GM21390 (cell line): ENCODE data around the gene LCN6.
"Not testable (repeated sequence)": the region's sequence is repeated elsewhere in the genome, so short reads cannot be mapped to it uniquely, and the experiment has no call there.

Experiments
- ATAC-seq: cut with Tn5 transposase; IDR thresholded peaks from one replicate; pipeline ENCODE4 v1.9.1; 2021; ENCODE audit not compliant: unreplicated experiment

The LCN6 gene

DNA sequence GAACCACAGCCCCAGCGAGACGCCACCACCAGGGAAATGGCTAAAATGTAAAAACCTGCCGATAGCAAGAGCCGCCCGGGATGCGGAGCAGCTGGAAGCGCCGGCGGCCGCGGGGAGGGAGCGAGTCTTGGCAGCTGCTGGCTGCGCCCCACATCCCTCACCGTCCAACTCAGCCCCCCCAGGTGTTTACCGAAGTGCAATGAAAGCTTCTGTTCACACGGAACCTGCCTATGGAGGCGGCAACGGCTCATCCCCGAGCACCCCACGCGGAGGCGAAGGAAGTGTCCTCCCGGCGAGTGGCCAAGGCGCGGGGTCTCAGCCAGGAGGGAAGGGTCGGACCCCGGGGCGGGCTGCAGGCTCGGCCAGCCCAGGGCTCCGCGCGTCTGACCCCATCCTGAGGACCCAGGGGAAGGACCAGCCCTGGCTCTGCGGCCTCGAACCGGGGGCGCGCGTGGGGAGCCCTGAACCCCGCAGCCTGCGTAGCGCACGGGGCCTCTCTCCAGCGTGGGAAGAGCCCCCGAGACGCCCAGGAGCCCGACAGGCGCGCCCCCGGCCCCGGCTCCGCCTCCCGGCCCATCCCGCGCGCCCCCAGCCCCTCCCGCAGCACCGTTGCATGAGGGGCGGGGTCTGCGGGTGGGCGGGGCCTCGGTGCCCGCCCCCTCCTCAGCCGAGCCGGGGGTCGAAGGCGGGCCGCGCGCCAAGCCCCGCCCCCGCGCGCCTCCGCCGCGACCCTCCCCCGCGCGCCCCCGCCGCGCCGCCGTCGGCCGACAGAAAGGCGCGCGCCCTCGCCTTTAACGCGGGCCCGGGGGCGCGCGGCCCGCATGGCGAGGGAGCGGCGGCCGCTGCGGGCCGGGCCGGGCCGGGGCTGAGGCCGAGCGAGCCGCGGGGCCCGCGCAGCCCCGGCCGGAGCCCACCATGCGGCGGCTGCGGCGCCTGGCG, 36.3 kb downstream of the LCN6 start, which contains the start of gene DIPK1B:
DIPK1B (plus strand) TSS at position 822 of the 939 bp plus-strand sequence; CDS start at position 916, 94 bp downstream.
- ATAC-seq: no peak

DNA sequence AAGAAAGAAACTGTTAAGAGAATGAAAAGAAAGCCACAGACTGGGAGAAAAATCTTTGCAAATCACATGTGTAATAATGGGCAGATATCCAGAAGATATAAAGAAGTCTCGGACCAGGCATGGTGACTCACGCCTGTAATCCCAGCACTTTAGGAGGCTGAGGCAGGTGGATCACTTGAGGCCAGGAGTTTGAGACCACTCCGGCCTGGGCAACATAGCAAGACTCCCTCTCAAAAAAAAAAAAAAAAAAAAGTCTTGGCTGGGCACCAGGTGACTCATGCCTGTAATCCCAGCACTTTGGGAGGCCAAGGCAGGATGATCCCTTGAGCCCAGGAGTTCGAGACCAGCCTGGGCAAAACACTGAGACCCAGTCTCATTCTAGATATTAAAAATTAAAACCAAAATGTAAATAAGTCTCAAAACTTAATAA, 37.1 kb downstream of the LCN6 start:
- not testable (repeated sequence) for ATAC-seq

DNA sequence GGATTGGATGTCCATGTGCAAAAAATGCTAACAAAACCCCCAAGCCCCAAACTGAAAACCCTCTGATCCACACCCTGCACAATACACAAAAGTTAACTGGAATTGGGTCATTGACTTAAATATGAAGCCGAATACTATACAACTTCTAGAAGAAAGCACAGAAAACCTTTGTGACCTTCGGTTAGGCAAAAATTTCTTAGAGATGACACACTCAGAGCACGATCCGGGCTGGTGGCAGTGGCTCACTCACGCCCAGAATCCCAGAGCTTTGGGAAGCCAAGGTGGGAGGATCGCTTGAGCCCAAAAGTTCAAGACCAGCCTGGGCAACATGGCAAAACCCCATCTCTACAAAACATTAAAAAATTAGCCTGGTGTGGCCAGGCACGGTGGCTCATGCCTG, 37.8 kb downstream of the LCN6 start:
- no peak for ATAC-seq

DNA sequence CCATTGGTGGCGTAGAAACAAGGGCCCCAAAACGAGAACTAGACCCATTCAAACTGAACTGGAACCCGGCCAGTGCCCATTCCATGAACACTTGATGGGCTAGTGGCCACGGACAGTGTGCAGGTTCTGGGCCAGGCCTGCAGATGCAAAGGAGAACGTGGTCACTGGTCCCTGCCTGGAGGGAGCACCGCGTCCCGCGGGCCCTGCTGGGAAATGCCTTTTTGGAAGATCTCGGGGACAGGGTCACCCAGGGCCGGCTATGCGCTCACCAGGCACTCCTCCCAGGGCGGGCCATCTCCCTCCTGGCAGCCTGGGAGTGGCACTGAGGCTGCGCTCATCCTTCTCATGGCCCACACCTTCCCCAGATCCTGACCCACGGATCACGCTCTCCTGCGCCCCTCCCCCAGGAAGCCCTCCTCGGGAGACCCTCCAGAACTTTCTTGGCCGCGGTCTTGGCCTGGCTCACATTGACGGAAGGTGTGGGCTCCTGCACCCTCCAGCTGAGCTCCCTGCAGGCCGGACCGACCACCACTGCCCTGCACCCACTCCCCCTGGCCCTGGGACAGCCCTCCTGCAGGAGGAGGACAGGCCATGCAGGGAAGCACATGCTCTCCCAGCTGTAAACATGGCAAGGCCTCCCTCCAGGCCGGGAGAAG, 38.7 kb downstream of the LCN6 start:
- no peak for ATAC-seq

DNA sequence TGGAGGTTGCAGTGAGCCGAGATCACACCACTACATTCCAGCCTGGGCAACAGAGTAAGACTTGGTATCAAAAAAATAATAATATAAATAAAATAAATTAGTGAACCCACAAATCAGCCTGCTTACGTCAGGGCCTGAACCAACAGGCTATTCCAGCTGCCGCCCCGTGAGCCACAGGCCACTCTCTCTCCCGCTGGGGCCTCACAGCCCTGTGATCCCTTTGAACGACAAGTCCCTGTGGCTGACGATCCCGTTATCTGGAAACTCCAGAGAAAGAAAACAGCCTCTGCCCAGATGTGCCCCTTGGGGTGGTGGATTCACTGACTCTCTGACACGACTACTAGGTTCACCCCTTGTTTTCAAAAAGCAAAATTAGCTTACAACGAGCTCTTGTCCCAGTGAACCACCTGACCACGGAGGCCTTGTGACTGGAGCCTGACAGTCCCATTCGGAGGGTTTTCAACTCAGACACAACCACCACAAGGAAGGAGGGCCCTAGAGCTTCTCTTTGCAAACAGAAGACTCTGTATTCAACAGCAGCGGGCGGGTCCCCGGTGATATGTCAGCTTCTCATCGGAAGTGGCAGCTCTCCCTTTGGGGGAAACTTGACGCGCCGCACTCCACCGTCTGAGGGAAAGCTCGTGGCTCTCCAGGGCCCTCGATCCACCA, 40.3 kb downstream of the LCN6 start:
- ATAC-seq: no peak

DNA sequence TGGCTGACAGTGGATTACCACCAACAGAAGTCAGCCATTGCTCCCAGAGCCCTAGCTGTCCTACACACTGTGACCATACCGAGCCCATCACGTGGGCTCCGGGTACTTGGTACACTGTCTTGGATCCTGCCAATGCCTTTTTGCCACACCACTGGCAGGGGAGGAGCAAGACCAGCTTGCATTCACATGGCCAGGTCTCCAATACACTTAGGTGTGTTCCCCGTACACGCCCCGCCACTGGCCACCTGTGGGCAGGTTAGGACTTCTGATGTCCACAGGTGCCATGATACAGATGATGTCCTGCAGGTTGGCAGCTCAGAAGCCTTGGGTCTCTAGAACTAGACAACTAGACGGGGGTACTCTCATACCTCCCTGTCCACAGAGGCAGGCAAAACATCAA, 41.3 kb downstream of the LCN6 start:
- ATAC-seq: no peak

DNA sequence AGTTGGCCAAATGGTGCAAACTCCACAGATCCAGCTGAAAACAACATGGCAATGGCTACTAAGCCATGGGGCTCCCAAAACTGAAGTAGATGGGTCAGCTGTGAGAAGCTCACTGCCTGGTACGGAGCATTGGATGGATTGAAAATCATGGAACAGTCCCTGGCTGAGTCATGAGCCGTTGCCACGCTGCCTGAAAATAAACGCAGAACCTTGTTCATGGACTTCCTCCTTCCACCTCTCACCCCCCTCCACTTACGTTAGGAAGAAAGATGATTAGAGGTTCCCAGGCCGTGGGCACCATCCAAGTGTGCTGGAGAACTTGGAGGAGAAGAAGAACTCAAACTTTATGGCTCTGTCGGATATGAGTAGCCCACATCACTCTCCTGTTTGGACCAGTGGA, 42.8 kb downstream of the LCN6 start:
- ATAC-seq: no peak

DNA sequence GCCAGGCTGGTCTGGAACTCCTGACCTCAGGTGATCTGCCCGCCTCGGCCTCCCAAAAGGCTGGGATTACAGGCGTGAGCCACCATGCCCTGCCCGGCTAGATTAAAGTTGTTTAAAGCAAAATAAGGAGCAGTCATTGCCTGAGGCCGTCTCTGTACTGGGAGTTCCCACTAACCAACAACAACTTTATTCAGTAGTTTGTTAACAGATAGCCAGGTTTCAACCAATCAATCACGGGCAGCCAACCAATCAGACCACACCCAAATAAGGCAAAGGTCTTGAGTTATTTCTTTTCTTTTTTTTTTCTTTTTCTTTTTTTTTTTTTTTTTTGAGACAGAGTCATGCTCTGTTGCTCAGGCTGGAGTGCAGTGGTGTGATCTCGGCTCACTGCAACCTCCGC, 43.6 kb downstream of the LCN6 start:
- not testable (repeated sequence) for ATAC-seq

DNA sequence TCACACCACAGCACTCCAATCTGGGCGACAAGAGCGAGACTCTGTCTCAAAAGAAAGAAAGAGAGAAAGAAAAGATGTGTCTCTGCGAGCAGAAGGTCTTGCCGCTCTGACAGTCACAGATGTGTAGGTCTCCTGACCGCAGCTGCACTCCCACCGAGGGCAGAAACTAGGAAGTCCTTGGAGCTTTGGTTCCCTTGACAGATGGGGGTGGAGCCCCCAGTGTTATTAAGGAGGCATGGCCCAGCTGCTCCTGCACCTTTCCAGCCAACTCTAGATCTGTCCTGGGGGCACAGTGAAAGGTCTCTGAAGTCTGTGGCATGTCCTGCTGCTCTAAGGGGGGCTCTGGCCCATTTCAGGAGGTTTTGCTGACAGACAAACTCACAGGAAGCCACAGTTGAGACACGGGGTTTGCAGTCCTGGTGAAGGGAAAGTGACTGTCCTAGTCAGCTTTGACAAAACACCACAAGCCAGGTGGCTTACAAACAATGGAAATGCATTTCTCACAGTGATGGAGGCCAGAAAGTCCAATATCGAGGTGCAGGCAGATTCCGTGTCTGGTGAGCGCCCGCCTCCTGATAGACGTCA, 45.0 kb downstream of the LCN6 start:
- no peak for ATAC-seq

DNA sequence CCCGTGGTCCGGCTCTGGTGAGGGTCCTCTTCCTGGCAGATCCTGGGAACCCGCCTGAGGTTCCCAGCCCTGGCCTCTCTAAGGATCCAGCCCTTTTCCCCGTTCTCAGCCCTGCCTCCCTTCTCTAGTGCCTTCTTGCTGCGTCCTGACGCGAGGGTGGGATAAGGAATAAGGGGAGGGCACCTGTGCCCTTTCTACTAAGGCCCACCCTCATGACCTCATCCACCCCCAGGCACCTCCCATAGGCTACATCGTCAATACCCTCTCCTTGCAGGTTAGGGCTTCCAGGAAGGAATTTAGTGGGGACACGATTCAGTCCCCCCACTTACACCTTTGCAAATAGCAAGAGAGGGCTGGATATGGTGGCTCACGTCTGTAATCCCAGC, 46.7 kb downstream of the LCN6 start:
- no peak for ATAC-seq

DNA sequence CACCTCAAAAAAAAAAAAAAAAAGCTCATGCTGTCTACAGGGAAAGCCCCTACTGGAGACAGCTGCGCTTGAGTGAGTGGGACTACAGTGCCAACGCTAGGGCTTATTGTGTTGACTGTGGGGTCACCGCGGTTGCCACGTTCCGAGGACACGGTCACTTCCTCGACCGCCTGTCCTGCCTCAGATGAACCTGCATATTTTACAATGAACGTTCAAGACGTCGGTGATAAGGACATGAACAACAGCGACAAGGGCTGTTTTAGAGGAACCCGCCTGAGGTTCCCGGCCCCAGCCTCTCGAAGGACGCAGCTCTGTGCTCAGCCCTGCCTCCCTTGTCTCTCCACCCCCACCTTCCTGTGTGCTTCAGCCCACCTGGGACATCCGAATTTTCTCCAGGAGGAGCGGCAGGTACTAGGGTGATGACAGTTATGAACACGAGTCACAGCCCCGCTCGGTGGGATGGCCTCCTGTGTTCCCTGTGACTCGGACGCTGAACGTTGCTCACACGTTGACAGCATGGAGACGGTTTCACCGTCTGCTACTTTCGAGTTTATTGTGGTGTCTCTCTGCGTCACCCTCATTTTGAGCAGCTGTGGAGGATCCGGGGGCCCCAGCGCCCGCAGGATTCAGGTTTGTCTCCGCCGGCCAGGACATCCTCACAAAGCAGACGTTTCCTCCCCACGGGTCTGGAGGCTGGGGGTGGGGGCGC, 47.2 kb downstream of the LCN6 start:
- ATAC-seq: peak; percentile 63

DNA sequence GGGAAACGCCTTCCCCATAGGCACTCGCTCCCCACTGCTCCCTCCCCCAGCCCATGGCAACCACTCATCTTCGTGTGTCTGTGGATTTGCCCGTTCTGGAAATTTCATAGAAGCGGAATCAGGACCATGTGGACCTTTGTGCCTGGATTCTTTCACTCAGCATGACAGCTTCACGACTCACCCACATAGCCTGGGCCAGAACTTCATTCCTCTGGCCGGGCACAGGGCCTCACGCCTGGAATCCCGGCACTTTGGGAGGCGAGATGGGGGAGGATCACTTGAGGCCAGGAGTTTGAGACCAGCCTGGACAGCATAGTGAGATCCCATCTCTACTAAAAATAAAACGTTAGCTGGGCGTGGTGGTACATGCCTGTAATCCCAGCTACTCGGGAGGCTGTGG, 48.0 kb downstream of the LCN6 start:
- no peak for ATAC-seq

DNA sequence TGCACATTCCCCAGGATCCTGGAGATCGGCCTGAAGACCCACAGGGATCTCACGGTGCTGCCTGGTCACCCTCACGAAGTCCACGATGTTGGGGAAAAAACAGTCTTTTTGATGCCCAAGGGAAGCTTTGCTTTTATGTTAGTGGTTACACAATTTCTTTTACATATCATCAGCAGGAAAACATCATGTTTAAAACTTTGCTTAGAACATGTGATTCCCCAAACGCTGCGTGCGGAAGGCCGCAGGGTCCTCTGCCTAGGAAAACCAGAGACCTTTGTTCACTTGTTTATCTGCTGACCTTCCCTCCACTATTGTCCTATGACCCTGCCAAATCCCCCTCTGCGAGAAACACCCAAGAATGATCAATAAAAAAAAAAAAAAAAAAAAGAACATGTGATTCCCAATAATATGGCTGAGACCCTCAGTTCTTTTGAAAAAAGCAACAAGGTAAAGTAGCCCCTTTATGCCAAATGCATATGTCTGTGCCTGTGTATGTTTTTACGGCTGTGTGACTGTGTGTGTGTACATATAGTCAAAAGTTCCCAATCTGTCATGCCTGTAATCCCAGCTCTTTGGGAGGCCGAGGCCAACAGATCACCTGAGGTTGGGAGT, 49.6 kb downstream of the LCN6 start:
- ATAC-seq: no peak

DNA sequence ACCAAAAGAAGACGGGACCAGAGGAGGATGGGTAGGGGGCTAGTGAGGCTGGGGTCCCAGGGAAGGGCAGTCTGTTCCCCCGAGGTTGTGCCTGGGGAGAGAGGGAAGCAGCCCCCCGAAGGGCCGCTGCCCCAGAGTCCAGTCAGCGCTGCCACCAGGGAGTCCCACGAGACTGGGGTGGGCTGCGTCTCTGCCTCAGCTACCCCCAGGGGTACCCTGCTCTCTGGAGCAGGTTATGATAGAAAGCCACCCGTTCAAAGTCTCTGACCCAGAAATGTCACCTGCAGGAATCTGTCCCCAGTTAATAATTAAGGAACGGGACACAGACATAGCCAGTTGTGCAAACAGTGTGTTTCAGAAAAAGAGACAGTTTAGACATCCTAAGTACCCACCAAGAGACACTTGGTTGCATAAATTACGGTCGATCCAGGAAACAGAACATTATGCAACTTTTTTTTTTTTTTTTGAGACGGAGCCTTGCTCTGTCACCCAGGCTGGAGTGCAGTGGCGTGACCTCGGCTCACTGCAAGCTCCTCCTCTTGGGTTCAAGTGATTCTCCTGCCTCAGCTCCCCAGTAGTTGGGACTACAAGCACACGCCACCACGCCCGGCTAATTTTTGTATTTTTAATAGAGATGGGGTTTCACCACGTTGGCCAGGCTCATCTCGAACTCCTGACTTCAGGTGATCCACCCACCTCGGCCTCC, 50.4 kb downstream of the LCN6 start:
- no peak for ATAC-seq

DNA sequence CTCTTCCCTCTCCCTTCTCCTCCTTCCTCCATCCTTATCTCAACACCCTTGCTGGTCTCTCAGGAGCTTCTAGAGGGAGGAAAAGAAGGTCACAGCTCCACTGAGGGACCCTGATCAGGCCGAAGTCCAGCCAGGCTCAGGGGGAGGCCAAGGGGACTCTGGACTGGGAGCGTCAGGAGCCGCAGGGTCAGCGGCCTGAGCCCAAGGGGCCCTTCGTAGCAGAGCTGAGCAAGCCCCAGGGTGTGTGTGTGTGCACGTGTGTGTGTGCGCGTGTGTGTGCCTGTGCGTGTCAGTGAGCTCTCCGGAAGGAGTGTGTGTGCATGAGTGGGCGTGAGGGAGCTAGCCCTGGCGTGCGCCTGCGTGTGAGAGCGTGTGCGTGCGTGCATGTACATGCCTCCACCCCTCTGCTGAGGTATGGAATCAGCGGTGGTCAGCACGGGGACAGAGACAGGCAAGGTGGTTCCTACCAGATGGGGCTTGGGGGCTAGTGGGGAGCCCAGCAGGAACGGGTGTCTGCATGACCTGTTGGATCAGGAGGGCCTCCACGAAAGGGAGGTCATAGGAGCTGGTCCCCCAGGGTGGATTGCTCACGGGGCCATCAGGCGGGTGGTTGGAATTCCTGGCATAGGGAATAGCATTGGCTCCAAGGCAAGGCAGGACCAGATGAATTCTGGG, 51.0 kb downstream of the LCN6 start:
- ATAC-seq: no peak

DNA sequence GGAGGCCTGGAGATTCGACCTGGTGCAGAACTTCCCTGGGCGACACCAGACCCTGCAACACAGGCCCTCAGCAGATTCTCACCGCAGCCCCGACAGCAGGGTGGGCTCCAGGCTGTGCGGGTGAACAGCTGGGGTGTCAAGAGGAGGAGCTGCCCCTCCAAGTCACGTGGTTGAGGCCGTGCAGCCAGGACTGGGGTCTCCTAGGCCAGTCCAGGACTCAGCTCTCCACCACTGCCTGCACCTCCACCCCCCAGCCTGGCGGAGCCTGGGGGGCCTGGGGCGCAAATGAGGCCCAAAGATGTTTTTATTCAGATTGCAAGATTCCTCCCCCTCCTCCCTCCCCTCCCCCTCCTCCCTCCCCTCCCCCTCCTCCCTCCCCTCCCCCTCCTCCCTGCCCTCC, 51.8 kb downstream of the LCN6 start:
- no peak for ATAC-seq

DNA sequence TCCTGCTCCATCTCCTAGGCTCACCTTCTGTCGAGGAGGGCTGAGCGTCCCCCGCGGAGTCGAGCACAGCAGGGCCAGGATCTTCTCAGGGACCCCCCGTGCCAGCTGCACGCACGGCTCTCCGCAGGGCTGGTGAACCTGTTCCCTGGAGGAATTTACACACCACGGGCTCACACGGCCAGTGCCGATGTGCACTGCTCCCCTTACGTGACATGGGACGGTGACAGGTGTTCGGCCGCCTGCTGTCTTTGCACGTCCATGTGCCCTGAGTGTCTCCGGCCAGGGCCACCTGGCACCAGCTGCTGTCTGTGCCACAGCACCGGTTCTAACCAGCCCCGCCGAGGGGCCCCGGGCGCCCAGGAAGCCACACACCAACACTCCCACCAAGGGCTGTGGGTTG, 52.4 kb downstream of the LCN6 start:
- no peak for ATAC-seq

DNA sequence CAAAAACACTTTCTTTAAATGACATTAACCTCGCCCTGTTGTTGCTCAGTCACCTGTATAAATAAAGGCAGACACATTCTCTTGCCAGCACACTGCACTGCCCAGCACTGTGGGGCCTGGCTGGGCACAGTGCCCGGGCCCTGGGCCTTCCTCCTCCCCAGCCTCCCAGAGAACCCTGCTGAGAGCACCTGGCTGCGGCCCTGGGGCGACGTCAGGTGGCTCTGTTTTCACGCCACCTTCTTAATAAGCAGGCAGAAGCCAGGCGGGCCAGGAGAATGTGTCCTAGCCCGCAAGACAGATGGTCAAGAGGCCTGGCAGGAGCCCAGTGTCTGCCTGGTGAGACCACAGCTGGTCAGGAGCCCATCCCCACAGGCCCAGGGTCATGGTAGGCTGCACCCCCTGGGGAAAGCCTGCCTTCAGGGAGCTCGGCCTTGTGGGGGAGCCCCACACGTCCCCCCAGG, 52.9 kb downstream of the LCN6 start:
- ATAC-seq: no peak

DNA sequence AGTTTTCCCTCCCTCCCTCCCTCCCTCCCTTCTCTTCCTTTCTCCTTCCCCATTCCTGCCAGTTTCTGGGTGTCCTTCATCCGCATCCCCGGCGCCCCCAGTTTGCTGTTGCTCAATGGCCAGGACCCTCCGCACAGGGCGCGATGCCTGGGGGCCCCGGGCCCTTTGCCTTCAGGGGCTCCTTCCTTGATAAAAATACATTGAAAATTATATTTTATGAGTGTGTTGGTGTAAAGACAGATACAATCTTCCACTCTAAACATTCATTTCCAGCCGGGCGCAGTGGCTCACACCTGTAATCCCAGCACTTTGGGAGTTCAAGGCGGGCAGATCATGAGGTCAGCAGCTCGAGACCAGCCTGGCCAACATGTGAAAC, 53.5 kb downstream of the LCN6 start:
- ATAC-seq: no peak
